ENCODE data around the gene DDX60. TPM values are rescaled to one million over a fixed set of nuclear protein-coding genes. Genes with fewer than 3 reads are reported as not detected.

DDX60 gene
- total RNA-seq, 4 donors from 2014 or later = 6.1 to 17.3 (median 15.4) TPM

DNA sequence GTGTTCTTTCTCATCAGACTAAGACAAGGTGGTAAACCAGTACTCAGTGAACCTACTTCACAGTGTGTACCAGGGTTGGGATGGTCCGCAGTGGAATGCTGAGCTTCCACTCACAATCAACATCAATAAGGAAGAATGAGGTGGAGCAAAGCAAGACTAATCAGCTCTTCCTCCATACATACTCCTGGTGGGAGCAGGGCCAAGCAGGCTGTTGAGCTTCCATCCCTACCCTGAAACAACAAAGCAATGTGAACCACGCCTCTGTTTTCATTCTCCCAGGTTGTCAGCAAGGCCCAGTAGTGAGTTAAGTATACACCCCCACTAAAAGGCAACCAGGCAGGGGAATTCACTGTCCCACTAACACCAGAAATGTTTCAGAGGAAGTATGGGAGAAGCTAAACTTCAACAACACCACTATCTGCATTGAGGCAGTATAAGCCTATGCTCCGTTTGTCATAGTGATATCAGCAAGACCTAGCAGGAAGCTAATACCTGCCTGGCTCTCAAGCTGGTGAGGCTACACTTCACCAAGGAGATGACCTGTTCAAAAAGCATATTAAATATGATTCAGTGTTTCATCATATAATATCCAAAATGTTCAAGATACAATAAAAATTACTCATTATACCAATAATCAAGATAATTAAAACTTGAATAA is 109.5 kb downstream of the DDX60 start:
- H3K36me3 ChIP-seq = no peaks in the 10 kb centered on the region
- 79% methylated on average over 3 of the region's 3 CpGs for WGBS
- H3K27ac ChIP-seq = no peak overlapping the region
- H3K27me3 ChIP-seq = no peaks in the 10 kb centered on the region
- H3K4me3 ChIP-seq = no peak overlapping the region
- peaks cover 4% of the 10 kb centered on the region for H3K9me3 ChIP-seq
- no peaks in the 10 kb centered on the region for H3K4me1 ChIP-seq
- TF ChIP-seq POLR2AphosphoS5 (IDR thresholded peaks at IDR 0.05) (no peak), POLR2A (IDR thresholded peaks at IDR 0.05) (no peak)
- TF ChIP-seq, protein P1, sequence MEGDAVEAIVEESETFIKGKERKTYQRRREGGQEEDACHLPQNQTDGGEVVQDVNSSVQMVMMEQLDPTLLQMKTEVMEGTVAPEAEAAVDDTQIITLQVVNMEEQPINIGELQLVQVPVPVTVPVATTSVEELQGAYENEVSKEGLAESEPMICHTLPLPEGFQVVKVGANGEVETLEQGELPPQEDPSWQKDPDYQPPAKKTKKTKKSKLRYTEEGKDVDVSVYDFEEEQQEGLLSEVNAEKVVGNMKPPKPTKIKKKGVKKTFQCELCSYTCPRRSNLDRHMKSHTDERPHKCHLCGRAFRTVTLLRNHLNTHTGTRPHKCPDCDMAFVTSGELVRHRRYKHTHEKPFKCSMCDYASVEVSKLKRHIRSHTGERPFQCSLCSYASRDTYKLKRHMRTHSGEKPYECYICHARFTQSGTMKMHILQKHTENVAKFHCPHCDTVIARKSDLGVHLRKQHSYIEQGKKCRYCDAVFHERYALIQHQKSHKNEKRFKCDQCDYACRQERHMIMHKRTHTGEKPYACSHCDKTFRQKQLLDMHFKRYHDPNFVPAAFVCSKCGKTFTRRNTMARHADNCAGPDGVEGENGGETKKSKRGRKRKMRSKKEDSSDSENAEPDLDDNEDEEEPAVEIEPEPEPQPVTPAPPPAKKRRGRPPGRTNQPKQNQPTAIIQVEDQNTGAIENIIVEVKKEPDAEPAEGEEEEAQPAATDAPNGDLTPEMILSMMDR (IDR thresholded peaks at IDR 0.05) = no peak
- no peak for DNase-seq (ENCODE audit: low spot score in 2 of 2)

DNA sequence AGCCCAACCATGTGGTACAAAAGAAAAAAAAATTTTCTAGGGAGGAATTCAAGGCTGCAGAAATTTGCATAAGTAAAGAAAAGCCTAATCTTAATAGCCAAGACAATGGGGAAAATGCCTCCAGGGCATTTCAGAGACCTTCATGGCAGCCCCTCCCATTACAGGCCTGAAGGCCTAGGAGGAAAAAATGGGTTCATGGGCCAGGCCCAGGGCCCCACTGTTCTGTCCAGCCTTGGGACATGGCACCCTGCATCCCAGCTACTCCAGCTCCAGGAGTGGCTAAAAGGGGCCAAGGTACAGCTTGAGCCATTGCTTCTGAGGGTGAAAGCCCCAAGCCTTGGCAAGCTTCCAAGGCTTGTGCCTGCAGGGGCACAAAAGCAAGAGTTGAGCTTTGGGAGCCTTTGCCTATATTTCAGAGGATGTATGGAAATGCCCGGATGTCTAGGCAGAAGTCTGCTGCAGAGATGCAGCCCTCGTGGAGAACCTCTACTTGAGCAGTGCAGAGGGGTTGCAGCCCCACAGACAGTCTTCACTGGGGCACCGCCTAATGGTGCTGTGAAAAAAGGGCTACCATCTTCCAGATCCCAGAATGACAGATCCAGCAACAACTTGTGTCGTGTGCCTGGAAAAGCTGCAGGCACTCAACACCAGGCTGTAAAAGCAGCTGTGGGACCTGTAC is 115.2 kb downstream of the DDX60 start:
- H3K4me1 ChIP-seq = no peaks in the 10 kb centered on the region
- H3K4me3 ChIP-seq = no peak overlapping the region
- H3K36me3 ChIP-seq = no peaks in the 10 kb centered on the region
- TF ChIP-seq POLR2AphosphoS5 (IDR thresholded peaks at IDR 0.05) (no peak), EP300 (IDR thresholded peaks at IDR 0.05) (no peak), POLR2A (IDR thresholded peaks at IDR 0.05) (no peak)
- TF ChIP-seq, protein P1 (IDR thresholded peaks at IDR 0.05) = no peak
- 100% methylated on average over 2 of the region's 4 CpGs for WGBS
- no peaks in the 10 kb centered on the region for H3K27me3 ChIP-seq
- no peak overlapping the region for H3K27ac ChIP-seq
- peaks cover 17% of the 10 kb centered on the region for H3K9me3 ChIP-seq
- DNase-seq (ENCODE audit: low spot score in 2 of 2) = no peak

DNA sequence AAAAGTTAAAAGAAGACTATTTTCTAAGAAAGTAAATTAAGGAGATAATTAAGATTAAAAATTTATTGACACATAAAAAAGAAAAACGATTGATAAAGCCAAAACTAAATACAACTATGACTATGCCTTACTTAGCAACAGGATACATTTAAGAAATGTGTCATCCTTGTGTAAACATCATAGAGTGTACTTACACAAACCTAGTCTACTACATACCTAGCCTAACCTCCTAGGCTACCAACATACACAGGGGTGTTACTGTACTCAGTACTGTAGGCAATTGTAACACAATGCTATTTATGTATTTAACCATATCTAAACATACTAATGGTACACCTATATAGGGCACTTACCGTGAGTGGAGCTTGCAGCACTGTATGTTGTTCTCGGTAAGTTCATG is 117.9 kb downstream of the DDX60 start:
- no peak for DNase-seq (ENCODE audit: low spot score in 2 of 2)
- 76% methylated on average over 3 of the region's 3 CpGs for WGBS
- Histone ChIP-seq H3K4me1 (no peaks in the 10 kb centered on the region), H3K4me3 (no peak overlapping the region), H3K27ac (no peak overlapping the region), H3K36me3 (no peaks in the 10 kb centered on the region), H3K9me3 (peaks cover 17% of the 10 kb centered on the region), H3K27me3 (no peaks in the 10 kb centered on the region)
- no peak for TF ChIP-seq EP300 (IDR thresholded peaks at IDR 0.05)
- TF ChIP-seq, protein P1 (IDR thresholded peaks at IDR 0.05) = no peak
- TF ChIP-seq POLR2A (IDR thresholded peaks at IDR 0.05) = no peak
- no peak for TF ChIP-seq POLR2AphosphoS5 (IDR thresholded peaks at IDR 0.05)

DNA sequence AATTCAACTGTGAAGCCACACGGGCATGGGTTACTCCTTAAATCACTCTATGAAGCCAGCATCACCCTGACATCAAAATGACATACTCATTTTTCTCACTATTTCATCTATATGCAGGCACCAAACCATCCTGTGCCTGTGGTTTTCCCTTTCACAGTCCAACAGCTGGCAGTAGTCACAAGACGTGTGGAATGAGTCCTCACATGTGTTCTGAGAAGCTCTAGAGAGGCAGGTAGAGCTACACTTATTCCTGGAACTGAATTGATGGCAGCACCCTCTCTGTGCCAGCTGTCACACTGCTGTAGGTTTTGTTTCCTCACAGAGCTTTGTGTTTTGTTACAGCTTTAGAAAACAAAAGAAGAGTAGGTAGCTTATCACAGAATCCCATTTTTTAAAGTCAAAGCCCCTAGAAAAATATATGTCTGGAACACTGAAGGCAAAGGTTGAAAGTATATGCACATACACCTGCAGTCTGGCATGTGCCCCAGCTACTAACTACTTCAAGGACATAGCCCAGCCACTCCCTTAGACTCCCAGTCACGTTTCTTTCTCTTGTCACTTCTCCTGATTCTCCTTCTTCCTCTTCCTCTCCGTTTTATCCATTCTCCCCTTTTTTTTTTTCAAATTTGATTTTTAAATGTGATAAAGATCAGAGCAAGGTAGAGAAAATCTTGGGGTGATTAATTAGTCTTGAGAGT is 119.1 kb downstream of the DDX60 start:
- no peak overlapping the region for H3K4me3 ChIP-seq
- H3K27ac ChIP-seq = no peak overlapping the region
- 49% methylated on average over 4 of the region's 4 CpGs for WGBS
- no peak for TF ChIP-seq EP300 (IDR thresholded peaks at IDR 0.05)
- TF ChIP-seq, protein P1 (IDR thresholded peaks at IDR 0.05) = no peak
- no peak for TF ChIP-seq POLR2AphosphoS5 (IDR thresholded peaks at IDR 0.05)
- no peak for TF ChIP-seq POLR2A (IDR thresholded peaks at IDR 0.05)
- no peaks in the 10 kb centered on the region for H3K36me3 ChIP-seq
- H3K27me3 ChIP-seq = no peaks in the 10 kb centered on the region
- peaks cover 16% of the 10 kb centered on the region for H3K9me3 ChIP-seq
- no peaks in the 10 kb centered on the region for H3K4me1 ChIP-seq
- DNase-seq (ENCODE audit: low spot score in 2 of 2) = no peak

DNA sequence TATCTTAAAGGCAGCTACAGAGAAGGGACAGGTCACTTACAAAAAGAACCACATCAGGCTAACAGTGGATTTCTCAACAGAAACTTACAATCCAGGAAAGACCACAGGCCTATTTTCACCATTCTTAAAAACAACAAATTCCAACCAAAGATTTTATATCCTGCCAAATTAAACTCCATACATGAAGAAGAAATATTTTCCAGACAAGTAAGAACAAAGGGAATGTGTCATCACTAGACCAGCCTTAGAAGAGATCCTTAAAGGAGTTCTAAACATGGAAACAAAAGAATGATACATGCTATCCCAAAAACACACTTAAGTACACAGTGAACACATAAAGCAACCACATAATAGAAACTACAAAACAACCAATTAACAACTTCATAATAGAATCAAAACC is 120.6 kb downstream of the DDX60 start:
- H3K27me3 ChIP-seq = no peaks in the 10 kb centered on the region
- peaks cover 3% of the 10 kb centered on the region for H3K9me3 ChIP-seq
- H3K36me3 ChIP-seq = no peaks in the 10 kb centered on the region
- H3K4me1 ChIP-seq = no peaks in the 10 kb centered on the region
- TF ChIP-seq, protein P1 (IDR thresholded peaks at IDR 0.05) = no peak
- TF ChIP-seq EP300 (IDR thresholded peaks at IDR 0.05) = no peak
- no peak for TF ChIP-seq POLR2AphosphoS5 (IDR thresholded peaks at IDR 0.05)
- no peak for TF ChIP-seq POLR2A (IDR thresholded peaks at IDR 0.05)
- H3K4me3 ChIP-seq = no peak overlapping the region
- no peak for DNase-seq (ENCODE audit: low spot score in 2 of 2)
- H3K27ac ChIP-seq = no peak overlapping the region

All from suprapubic skin (tissue), 4 donors.